HG03064 (cell line): ENCODE measurements around the gene SLC7A1.
A peak's percentile ranks its signal among the peaks of the same experiment; 100 is the strongest.
"Not testable (repeated sequence)": the region's sequence is repeated elsewhere in the genome, so short reads cannot be mapped to it uniquely, and the experiment has no call there.

Experiments
- ATAC-seq: cut with Tn5 transposase; IDR thresholded peaks from one replicate; pipeline ENCODE4 v1.9.1; 2021; ENCODE audit warnings: low read depth; ENCODE audit not compliant: unreplicated experiment

SLC7A1 gene

GRCh38 chr13:29595380-29596063, at the start of gene SLC7A1:
TSS of gene SLC7A1 (minus strand) at chr13:29595688. CDS start at chr13:29536188, 59,500 bp downstream.
- peak; percentile 86 for ATAC-seq

- no peak for ATAC-seq
These were observed 45.2 kb upstream of the SLC7A1 start for GRCh38 chr13:29640665-29641064.

GRCh38 chr13:29636831-29637230, 41.3 kb upstream of the SLC7A1 start:
- not testable (repeated sequence) for ATAC-seq

- ATAC-seq, result no peak
These were observed 29.5 kb upstream of the SLC7A1 start for GRCh38 chr13:29624997-29625396.

- no peak for ATAC-seq
These were observed 26.4 kb upstream of the SLC7A1 start for GRCh38 chr13:29621841-29622240.

GRCh38 chr13:29621051-29621800, 25.7 kb upstream of the SLC7A1 start:
- ATAC-seq, result no peak

- ATAC-seq, result no peak
These were observed 24.5 kb upstream of the SLC7A1 start for GRCh38 chr13:29619995-29620394.

GRCh38 chr13:29613101-29613500, 17.6 kb upstream of the SLC7A1 start:
- ATAC-seq, result no peak

GRCh38 chr13:29607465-29607864, 12.0 kb upstream of the SLC7A1 start:
- no peak for ATAC-seq

GRCh38 chr13:29605860-29606526, 10.5 kb upstream of the SLC7A1 start:
- ATAC-seq, result no peak

GRCh38 chr13:29598321-29598720, 2.8 kb upstream of the SLC7A1 start:
- no peak for ATAC-seq

- ATAC-seq, result no peak
These were observed 2.2 kb upstream of the SLC7A1 start for GRCh38 chr13:29597706-29598105.

GRCh38 chr13:29597246-29597645, 1.8 kb upstream of the SLC7A1 start:
- no peak for ATAC-seq

- no peak for ATAC-seq
These were observed 553 bp upstream of the SLC7A1 start for GRCh38 chr13:29596064-29596418.

- peak; percentile 46 for ATAC-seq
These were observed 643 bp downstream of the SLC7A1 start for GRCh38 chr13:29594710-29595379.

GRCh38 chr13:29594303-29594709, 1.2 kb downstream of the SLC7A1 start:
- ATAC-seq, result peak; percentile 28

- ATAC-seq, result no peak
These were observed 1.7 kb downstream of the SLC7A1 start for GRCh38 chr13:29593605-29594297.

- ATAC-seq, result no peak
These were observed 4.2 kb downstream of the SLC7A1 start for GRCh38 chr13:29591310-29591709.

GRCh38 chr13:29589967-29590366, 5.5 kb downstream of the SLC7A1 start:
- no peak for ATAC-seq

GRCh38 chr13:29589234-29589633, 6.3 kb downstream of the SLC7A1 start:
- no peak for ATAC-seq
